ENCODE measurements around the gene GPR89A.

The GPR89A gene

GRCh38 chr1:145719230-145720079 lies 111.7 kb downstream of the GPR89A start, which contains the start of gene CD160:
CD160 (plus strand) TSS chr1:145719499; CDS start chr1:145728328, 8,829 bp downstream.
- DNase-seq: no peak
